Fibroblast of mammary gland (primary cell): ENCODE measurements around the gene POGK.
A peak's percentile ranks its signal among the peaks of the same experiment; 100 is the strongest.
"Not testable (repeated sequence)": the region's sequence is repeated elsewhere in the genome, so short reads cannot be mapped to it uniquely, and the experiment has no call there.

ENCODE experiments used
- DNase-seq: peaks from one replicate; pipeline ENCODE4 v3.0.0-alpha.2; 2010; ENCODE audit warnings: low read depth
- H3K4me3 ChIP-seq: 2 replicates; pipeline ENCODE4 v1.5.1; 2011; ENCODE audit warnings: low read depth, mild to moderate bottlenecking, low read length, moderate library complexity; ENCODE audit not compliant: control insufficient read depth
- CTCF ChIP-seq: conservative IDR thresholded peaks from 2 replicates; pipeline ENCODE4 v1.5.1; 2011; ENCODE audit warnings: low read depth, low read length, inconsistent platforms; ENCODE audit not compliant: control insufficient read depth, insufficient read depth

Gene POGK

GRCh38 chr1:166869318-166870099, 30.2 kb downstream of the POGK start:
- no peak for DNase-seq
- no peak for TF ChIP-seq CTCF
- no peak overlapping the region for H3K4me3 ChIP-seq

GRCh38 chr1:166870584-166870983, 31.3 kb downstream of the POGK start:
- TF ChIP-seq CTCF = no peak
- no peak for DNase-seq
- no peak overlapping the region for H3K4me3 ChIP-seq

- H3K4me3 ChIP-seq = no peak overlapping the region
- TF ChIP-seq CTCF = no peak
Observed at GRCh38 chr1:166874464-166874863, 35.2 kb downstream of the POGK start.

DNA sequence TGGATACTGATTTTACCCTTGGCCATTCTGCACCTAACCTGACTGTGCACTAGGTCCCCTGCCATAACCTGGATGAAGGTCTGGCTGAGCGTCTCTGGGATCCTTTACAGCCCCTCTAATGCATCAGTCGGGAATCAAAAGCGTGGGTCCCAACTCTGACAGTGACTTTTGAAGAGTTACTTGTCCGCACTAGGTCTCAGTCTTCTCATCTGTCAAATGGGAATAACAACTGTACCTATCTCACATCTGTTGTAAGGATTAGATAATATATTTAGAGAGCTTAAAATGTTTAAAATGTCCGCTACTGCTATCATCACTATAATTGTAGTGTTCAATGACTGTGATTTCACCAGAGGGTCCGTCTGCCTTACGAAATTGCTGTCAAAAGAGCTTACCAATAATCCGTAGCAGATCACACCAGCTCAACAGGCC, 36.0 kb downstream of the POGK start:
- H3K4me3 ChIP-seq = peak overlapping the region; percentile 80
- TF ChIP-seq CTCF = no peak

More at GRCh38 chr1:166874464-166874863, 35.2 kb downstream of the POGK start:
- no peak for DNase-seq

GRCh38 chr1:166875734-166876539, 36.7 kb downstream of the POGK start, which contains the start of gene TADA1:
TSS of gene TADA1 (minus strand) at chr1:166876264. CDS start at chr1:166876233, 31 bp downstream.
- TF ChIP-seq CTCF = no peak
- DNase-seq = peak; percentile 96
- peak within 1 kb of the TSS; percentile 80 for H3K4me3 ChIP-seq

More for the DNA sequence above, 36.0 kb downstream of the POGK start:
- no peak for DNase-seq

DNA sequence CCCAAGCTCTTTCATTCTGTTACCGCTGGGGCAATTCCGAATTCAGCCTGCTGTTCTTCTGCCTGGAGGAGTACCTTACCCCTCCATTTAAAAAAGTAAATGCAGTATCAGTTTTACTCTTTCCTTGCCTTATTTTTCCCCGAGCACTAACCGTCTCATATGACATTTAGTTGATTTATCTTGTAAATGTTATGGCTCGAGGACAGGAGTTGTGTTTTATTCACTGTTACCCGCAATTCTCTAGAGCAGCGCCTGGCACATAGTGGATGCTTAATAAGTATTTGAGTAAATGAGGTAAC, 37.2 kb downstream of the POGK start:
- peak overlapping the region; percentile 80 for H3K4me3 ChIP-seq
- no peak for DNase-seq
- TF ChIP-seq CTCF = peak; percentile 22

GRCh38 chr1:166878173-166878917, 39.1 kb downstream of the POGK start:
- H3K4me3 ChIP-seq, DNase-seq: not testable (repeated sequence)
